OCI-LY7 (cell line): Measurements from ENCODE around the gene PIGL. TPM values are rescaled to one million over a fixed set of nuclear protein-coding genes. Genes with fewer than 3 reads are reported as not detected.

ENCODE experiments used
- BruUV-seq: library from RNA; stranded (reverse); fragments of 400-500 nt; replicated peaks from 2 replicates; lab custom pipeline; 2021; lab: Mats Ljungman, UMichigan
- CTCF ChIA-PET: fragments of 300-600 bp; sonication (Branson Sonifier 250); formaldehyde crosslinking; loops from one replicate; lab custom pipeline; 2022; ENCODE audit warnings: antibody characterized with exemption; ENCODE audit not compliant: unreplicated experiment; lab: Charles Lee
- POLR2A ChIA-PET: fragments of 300-600 bp; sonication (Branson Sonifier 250); formaldehyde crosslinking; loops from one replicate; lab custom pipeline; 2022; ENCODE audit warnings: antibody characterized with exemption; lab: Charles Lee
- DNase-seq: peaks from one replicate; pipeline ENCODE4 v3.0.0-alpha.2; 2015; ENCODE audit warnings: low spot score
- H2AFZ ChIP-seq: fragments of 200-600 bp; sonication (generic), shearing (Covaris generic); 2 replicates; pipeline ENCODE4 v1.6.1; 2014; ENCODE audit warnings: mild to moderate bottlenecking, antibody characterized with exemption, low read length, moderate library complexity
- H3K27ac ChIP-seq: fragments of 200-600 bp; sonication (generic); 2 replicates; pipeline ENCODE4 v1.5.1; 2014; ENCODE audit warnings: mixed run types, low read depth, mild to moderate bottlenecking, moderate library complexity, low read length, inconsistent platforms; ENCODE audit not compliant: poor library complexity, severe bottlenecking
- H3K36me3 ChIP-seq: fragments of 200-600 bp; sonication (generic); 2 replicates; pipeline ENCODE4 v1.6.1; 2014; ENCODE audit warnings: mild to moderate bottlenecking, antibody characterized with exemption, low read length, moderate library complexity, mixed read lengths; ENCODE audit not compliant: insufficient read depth
- H3K4me1 ChIP-seq: fragments of 200-600 bp; sonication (generic); 2 replicates; pipeline ENCODE4 v1.5.1; 2014; ENCODE audit warnings: mild to moderate bottlenecking, low read length; ENCODE audit not compliant: insufficient read depth, poor library complexity, severe bottlenecking
- H3K4me2 ChIP-seq: fragments of 200-600 bp; sonication (generic); 2 replicates; pipeline ENCODE4 v1.6.1; 2014; ENCODE audit warnings: mild to moderate bottlenecking, low read length
- H3K4me3 ChIP-seq: fragments of 200-600 bp; sonication (generic); 2 replicates; pipeline ENCODE4 v1.5.1; 2014; ENCODE audit warnings: mild to moderate bottlenecking, low read depth, low read length; ENCODE audit not compliant: poor library complexity, severe bottlenecking
- H3K79me2 ChIP-seq: fragments of 200-600 bp; sonication (generic); 2 replicates; pipeline ENCODE4 v1.6.1; 2016; ENCODE audit warnings: low read depth, mild to moderate bottlenecking, low read length, moderate library complexity, mixed read lengths; ENCODE audit not compliant: insufficient read depth
- H3K9me2 ChIP-seq: fragments of 200-600 bp; sonication (generic); 2 replicates; pipeline ENCODE4 v1.6.1; 2016; ENCODE audit warnings: mild to moderate bottlenecking, low read length, mixed read lengths; ENCODE audit not compliant: insufficient read depth
- H3K9me3 ChIP-seq: fragments of 200-600 bp; sonication (generic); 2 replicates; pipeline ENCODE4 v1.6.1; 2014; ENCODE audit warnings: mild to moderate bottlenecking, mixed run types, low read length, mixed read lengths
- H4K20me1 ChIP-seq: fragments of 200-600 bp; sonication (generic); 2 replicates; pipeline ENCODE4 v1.6.1; 2014; ENCODE audit warnings: mild to moderate bottlenecking, antibody characterized with exemption, low read length, moderate library complexity, mixed read lengths; ENCODE audit not compliant: insufficient read depth
- CTCF ChIP-seq: fragments of 200-600 bp; sonication (generic); conservative IDR thresholded peaks from 2 replicates; pipeline ENCODE4 v1.5.1; 2014; ENCODE audit warnings: mild to moderate bottlenecking, antibody characterized with exemption, low read length, moderate library complexity, mixed read lengths
- EZH2phosphoT487 ChIP-seq: fragments of 200-600 bp; sonication (generic); IDR thresholded peaks from 2 replicates; pipeline ENCODE4 v1.6.1; 2018; ENCODE audit warnings: low read depth, borderline replicate concordance, mild to moderate bottlenecking, mixed run types, antibody characterized with exemption, low read length, moderate library complexity, mixed read lengths
- intact Hi-C: fragments of 100-400 bp; cut with micrococcal nuclease; formaldehyde crosslinking; loops from one replicate; pipeline ENCODE4 v1.10.0; 2022; ENCODE audit not compliant: unreplicated experiment
- total RNA-seq, 2 experiments: library from RNA; depleted of rRNA in 1 of 2; stranded (reverse); fragments of >200 nt in 1 of 2; shearing (Covaris generic) in 1 of 2; gene quantifications; 2 replicates each; pipeline ENCODE4 v1.2.3, GENCODE V29; 2014 to 2022

The PIGL gene
- total RNA-seq, 2 experiments from 2014 or later = 39.4 to 43.6 TPM

DNA sequence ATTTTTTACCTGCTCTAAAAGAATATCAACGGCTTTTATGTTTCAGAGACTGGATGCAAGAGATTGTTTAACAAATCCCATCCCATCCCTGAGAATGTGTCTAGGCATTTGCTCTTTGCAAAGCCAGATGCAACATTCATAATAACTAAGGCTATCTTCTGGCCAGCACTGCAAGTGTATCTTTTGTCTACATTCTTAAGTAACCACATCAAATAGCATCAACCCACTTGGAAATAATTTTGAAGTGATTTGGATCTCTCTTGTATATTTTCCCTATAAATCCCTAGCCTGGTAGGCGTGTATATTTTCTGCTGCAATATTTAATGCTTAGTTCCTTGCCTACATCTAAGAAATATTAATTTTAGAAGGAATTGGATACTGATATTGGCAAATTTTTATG lies 64.3 kb downstream of the PIGL start:
- ChIA-PET POLR2A (no interaction called here), CTCF (no interaction called here)
- Histone ChIP-seq H4K20me1 (no peaks in the 10 kb centered on the region), H3K36me3 (peaks cover 34% of the 10 kb centered on the region), H3K4me2 (no peak overlapping the region), H2AFZ (no peak overlapping the region), H3K9me2 (no peaks in the 10 kb centered on the region), H3K79me2 (no peaks in the 10 kb centered on the region), H3K4me1 (peaks cover 11% of the 10 kb centered on the region), H3K27ac (no peak overlapping the region), H3K9me3 (peaks cover 26% of the 10 kb centered on the region), H3K4me3 (no peak overlapping the region)
- no TSS peak for BruUV-seq
- no peak for TF ChIP-seq EZH2phosphoT487
- no peak for TF ChIP-seq CTCF
- DNase-seq = no peak
- intact Hi-C loops = no loop called here

DNA sequence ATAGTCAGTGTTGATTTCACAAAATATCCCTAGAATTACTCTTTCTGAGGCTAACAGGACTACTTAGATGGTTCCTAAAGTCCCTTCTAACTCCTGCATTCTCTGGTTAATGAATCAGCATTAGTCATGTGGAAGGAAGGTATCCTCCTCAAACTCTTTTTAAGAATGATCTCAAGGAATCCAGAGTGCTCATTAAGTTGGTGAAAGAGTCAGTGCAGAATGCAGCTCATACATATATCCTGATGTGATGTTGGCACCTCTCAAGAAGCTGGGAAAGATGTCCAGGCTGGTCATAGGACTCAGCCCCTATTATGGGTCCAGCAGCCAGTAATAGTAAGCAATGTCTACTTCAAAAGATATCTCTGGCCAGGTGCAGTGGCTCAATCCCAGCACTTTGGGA lies 65.5 kb downstream of the PIGL start:
- H3K79me2 ChIP-seq = no peaks in the 10 kb centered on the region
- intact Hi-C loops = no loop called here
- ChIA-PET CTCF (no interaction called here), POLR2A (no interaction called here)
- no peak overlapping the region for H3K27ac ChIP-seq
- DNase-seq = no peak
- no peak overlapping the region for H3K4me3 ChIP-seq
- H2AFZ ChIP-seq = no peak overlapping the region
- no peaks in the 10 kb centered on the region for H4K20me1 ChIP-seq
- H3K9me3 ChIP-seq = peaks cover 16% of the 10 kb centered on the region
- H3K9me2 ChIP-seq = no peaks in the 10 kb centered on the region
- BruUV-seq = no TSS peak
- no peak for TF ChIP-seq EZH2phosphoT487
- no peak for TF ChIP-seq CTCF
- no peak overlapping the region for H3K4me2 ChIP-seq
- H3K36me3 ChIP-seq = peaks cover 29% of the 10 kb centered on the region
- H3K4me1 ChIP-seq = peaks cover 22% of the 10 kb centered on the region

DNA sequence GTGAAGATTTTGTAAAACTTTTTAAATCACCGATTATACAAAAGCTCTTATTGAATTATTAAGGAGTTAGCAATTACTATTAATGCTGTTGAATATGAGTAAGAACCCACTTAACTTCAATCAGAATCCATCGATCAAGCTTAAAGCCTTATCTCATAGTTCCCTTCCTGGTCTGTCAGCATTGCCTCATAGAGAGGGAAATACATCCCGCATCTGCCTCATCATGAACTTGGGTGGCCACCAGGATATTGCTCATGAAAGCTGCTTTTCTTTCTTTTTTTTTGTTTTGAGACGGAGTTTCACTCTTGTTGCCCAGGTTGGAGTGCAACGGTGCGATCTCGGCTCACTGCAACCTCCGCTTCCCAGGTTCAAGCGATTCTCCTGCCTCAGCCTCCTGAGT lies 66.7 kb downstream of the PIGL start:
- CTCF ChIA-PET = no interaction called here
- no peak for DNase-seq
- Histone ChIP-seq H4K20me1 (no peaks in the 10 kb centered on the region), H3K9me2 (no peaks in the 10 kb centered on the region), H3K4me3 (no peak overlapping the region), H3K4me1 (peaks cover 34% of the 10 kb centered on the region), H3K9me3 (peaks cover 4% of the 10 kb centered on the region; the same call in 1 of the 2 replicates), H3K36me3 (peaks cover 18% of the 10 kb centered on the region), H2AFZ (no peak overlapping the region), H3K79me2 (no peaks in the 10 kb centered on the region), H3K27ac (no peak overlapping the region), H3K4me2 (no peak overlapping the region)
- intact Hi-C loops = no loop called here
- no TSS peak for BruUV-seq
- POLR2A ChIA-PET = interaction anchor here (0.7 kb wide), 2 partner anchors 16 to 68 kb away, joined by 3 to 4 read pairs; no protein-coding TSS in a partner anchor
- no peak for TF ChIP-seq EZH2phosphoT487
- no peak for TF ChIP-seq CTCF
